HT-29 (cell line): ENCODE data around the gene ZFYVE26. TPM values are rescaled to one million over a fixed set of nuclear protein-coding genes. Genes with fewer than 3 reads are reported as not detected.
"Not testable (repeated sequence)": the region's sequence is repeated elsewhere in the genome, so short reads cannot be mapped to it uniquely, and the experiment has no call there.

ENCODE experiments used
- DNase-seq: peaks from one replicate; pipeline ENCODE4 v3.0.0-alpha.2; 2015; ENCODE audit warnings: low spot score
- total RNA-seq: library from RNA; depleted of rRNA; stranded (reverse); fragments of >200 nt; shearing (Covaris generic); gene quantifications from 2 replicates; pipeline ENCODE4 v1.2.3, GENCODE V29; 2014

The ZFYVE26 gene
- total RNA-seq, 1 experiment from 2014 or later = 11.9 TPM

DNA sequence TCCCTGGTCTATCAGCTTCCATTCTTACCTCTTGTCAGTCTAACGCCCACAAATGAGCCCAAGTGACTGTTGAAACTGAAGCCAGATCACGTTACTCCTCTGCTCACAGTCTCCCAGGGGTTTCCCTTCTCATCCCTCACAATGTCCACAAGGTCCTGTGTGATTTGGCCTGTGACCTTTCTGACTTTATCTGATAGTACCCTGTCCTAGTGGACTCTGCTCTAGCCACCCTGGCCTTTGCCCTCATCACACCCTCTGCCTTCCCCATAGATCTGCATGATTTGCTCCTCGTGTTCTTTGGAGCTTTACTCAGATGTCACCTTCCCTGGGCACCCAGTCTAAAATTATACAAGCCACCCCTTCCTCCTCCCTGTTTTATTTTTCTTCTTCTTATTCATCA is 59.2 kb downstream of the ZFYVE26 start:
- DNase-seq = no peak

DNA sequence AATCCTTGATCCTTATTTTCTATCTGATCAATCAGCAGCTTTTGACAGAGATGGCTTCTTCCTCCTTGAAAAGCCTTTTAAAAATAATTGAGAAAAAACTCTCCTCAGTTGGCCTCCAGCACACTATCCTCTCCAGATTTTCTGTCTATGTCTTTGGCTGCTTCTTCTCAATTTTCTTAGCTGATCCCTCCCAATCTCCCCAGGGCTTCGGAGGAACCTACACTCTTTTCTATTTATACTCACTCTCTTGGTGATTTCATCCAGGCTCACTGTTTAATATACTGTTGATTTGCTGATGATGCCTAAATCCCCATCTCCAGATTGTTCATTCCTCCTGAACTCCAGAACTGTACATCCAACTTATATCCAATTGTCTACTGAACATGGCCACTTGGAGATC is 59.9 kb downstream of the ZFYVE26 start:
- no peak for DNase-seq

DNA sequence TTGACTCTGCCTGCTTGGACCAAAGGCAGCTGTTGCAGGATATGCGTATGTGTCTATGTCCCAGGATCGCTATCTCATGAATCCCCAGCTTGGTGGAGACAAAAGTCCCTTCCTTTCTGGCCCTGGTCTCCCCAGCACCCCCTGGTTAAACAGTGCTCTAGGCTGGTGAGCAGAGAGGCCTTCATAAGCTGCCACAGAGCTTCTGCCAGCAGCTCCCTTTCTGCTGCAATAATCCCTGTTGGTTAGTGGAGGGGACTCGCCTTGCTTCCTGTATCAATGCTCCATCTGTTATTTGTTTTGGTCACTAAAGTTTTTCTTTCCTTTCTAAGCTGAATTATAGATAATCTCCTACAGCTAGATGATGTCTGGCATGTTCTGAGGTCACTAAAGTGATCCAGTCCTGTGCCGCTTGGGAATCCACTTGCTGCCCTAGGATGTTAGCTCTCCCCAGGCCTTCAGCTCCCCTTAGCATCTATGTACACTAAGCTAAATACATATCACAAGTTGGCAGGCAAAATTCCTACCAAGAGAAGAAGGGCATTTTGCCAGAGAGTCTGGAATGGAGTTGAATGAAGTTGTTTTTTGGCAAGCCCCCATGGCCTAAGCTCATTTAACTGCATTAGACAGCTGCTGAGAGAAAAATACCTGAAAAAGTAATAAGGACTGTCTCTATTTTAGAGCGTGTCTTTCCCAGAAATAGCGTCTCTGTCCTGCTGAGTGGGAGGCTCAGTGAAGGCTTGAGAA is 66.9 kb downstream of the ZFYVE26 start:
- no peak for DNase-seq

DNA sequence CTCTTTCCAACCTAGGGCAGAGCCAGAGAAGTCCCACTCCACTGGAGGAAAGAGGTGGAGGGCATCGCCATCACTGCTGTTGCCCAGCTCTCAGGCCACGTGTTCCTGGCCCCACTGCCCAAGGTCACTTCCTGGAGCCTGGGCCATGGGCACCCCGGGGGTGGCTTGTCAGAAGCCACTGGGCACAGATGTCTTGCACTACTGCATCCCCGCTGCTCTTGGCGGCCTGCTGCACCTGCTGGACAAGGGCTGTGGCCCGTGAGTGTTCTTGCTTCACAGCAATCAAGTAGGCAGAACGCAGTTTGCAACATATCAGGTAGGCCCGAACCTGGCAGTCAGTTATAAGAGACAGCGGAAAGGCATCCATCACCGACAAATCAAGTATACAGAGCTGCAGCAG is 68.1 kb downstream of the ZFYVE26 start:
- DNase-seq = no peak

DNA sequence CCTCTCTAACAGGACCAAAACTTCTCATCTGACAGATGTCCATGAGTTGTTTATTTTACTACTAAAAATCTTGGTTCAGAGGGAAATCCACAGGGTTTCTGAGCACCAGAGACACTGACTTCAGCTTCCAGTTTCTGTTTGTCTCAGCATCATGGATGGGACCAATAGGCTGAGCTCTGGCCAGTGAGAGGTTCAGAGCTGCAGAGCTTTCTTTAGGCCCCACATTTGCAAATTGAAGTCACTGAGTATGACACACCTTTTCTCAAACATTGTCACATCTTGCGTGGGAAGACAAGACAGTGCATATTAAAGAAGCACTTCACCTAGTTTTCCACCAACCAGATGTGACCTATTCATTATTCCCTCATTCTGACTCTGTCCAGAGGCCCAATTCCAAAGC is 69.5 kb downstream of the ZFYVE26 start:
- no peak for DNase-seq

DNA sequence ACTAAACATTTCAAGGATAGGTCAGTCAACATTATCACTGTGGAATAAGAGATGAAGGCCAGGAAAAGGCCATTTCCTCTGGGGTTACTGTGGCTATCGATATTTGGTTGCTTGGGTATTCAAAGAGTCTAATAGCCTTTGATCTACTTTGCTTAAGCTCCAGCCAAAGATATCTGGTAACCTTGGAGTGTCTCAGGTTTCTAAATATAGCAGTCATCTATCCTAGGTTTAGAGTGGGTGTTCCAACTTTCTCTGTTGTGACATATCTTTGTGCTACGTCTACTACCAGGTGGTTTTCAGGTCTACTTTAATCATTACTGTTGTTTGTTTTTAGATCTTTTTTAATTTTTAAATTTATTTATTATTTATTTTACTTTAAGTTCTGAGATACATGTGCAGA is 72.3 kb downstream of the ZFYVE26 start:
- DNase-seq = no peak

DNA sequence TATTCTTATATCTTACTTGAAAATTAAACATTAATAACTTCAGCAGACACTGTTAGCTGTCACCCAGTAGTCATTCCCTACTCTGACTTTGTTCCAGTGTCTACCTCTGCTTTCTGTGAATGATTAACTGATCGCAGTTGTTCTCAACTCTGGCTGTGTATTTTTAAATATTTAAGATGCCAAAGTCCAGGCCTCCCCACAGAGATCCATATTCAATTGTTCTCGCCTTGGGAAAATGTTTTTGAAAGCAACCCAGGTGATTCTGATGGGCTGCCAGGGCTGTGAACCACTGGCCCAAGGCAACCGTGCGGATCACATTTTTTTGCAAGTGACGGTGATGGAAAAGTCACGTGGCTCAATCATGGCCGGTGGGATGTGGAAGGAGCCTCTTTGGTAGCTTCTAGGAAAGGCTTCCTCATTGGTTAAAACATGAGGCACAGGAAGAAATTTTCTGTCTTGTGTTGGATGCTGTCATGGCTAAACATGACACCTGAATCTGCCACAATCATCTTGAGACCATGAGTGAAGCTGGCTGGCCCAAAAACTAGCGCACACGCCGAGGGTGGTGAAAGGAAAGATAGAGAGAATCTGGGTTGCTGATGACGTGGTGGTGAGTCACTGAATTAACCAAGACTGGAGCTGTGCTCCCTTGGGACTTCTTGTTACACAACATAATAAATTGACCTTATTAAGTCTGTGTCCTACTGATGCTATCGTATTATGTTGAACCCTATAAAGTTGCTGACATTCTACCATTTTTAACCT is 77.5 kb downstream of the ZFYVE26 start:
- peak; percentile 83 for DNase-seq

DNA sequence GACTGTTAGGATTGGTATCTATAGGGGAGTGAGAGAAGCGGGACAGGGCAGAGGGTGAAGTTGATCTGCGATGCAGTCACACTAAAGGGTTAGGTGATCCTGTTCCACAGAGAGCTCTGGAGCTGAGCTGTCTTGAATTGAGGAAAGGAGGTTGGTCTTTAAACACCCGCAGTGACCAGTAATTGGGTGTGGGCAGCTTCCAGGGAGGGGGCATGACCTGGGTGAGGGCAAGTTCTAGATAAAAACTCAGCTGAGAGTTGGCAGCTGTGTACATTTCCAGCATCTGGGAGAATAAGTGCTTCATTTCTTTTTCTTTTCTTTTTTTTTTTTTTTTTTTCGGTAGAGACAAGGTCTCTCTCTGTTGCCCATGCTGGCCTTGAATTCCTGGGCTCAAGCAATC is 79.6 kb downstream of the ZFYVE26 start:
- no peak for DNase-seq

DNA sequence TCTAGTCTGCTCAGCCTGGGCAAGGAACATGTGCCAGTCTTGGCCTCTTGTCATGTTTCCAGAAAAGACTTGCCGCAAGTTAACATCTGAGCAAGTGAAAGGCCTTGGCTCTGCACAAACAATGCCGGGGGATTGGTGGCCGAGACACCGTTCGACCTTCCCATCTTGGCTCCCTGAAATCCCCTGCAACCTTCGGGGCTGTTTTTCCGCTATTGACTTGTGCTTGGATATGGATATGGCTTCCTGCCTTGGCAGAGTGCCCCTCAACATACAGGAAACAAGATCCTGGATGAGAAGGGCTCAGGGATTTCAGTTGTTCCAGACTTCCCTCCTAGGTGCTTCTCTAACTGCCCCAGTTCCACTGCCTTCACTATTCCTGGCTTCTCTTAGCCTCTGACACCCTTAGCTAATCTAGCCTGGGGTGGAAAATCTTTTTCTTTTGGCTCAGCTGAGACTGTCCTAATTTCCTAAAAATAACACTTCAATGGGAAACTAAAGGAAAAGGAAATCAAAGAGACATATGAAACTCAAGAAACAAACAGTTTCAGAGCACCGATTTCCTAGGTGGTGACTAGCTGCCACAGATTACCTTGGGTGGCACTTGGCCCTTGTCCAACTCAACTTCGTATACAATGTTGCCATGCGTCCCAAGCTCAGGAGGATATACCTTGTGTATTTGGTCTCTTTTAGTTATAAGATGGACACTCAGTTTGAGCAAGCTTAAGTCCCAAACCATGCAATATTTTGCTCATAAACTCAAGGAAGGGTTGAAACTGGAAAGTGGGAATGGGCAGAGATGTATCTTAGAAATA is 80.8 kb downstream of the ZFYVE26 start:
- DNase-seq = peak; percentile 43

DNA sequence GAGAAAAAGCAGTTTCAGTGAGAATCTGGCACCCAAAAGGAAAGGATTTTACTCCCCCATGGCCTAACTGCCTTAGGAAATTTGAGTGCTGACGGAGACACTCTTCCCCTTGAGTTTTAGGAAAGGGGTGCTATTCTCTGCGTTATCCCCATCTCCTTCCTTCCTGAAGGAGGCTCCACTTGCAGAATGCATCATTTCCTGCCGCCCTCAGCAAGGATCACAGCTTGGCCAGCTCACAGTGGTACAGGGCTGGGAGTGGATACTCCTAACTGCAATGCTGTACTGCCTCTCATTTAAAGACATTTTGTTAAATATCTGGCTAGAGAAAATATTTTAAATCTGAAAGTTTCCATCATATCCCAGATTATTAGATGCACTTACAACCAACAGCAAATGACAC is 81.7 kb downstream of the ZFYVE26 start:
- DNase-seq = no peak

DNA sequence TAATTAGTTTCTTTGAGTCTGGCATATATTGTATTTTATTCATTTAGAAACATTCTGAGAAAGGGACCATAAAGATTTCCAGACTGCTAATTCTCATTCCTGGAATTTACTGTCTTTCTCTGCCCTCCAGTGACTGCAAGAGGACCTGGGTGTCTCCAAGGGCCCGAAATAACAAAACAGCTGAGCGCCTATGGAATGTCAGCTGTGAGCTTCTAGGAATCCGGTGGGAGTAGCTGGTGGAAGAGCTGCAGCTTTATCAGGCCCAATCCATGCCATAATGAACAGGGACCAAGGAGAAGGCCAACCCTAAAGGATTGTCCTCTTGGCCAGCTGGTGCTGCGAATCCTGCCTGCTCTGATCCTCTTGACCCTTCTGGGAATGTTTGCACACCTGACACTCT is 82.8 kb downstream of the ZFYVE26 start:
- DNase-seq = no peak

DNA sequence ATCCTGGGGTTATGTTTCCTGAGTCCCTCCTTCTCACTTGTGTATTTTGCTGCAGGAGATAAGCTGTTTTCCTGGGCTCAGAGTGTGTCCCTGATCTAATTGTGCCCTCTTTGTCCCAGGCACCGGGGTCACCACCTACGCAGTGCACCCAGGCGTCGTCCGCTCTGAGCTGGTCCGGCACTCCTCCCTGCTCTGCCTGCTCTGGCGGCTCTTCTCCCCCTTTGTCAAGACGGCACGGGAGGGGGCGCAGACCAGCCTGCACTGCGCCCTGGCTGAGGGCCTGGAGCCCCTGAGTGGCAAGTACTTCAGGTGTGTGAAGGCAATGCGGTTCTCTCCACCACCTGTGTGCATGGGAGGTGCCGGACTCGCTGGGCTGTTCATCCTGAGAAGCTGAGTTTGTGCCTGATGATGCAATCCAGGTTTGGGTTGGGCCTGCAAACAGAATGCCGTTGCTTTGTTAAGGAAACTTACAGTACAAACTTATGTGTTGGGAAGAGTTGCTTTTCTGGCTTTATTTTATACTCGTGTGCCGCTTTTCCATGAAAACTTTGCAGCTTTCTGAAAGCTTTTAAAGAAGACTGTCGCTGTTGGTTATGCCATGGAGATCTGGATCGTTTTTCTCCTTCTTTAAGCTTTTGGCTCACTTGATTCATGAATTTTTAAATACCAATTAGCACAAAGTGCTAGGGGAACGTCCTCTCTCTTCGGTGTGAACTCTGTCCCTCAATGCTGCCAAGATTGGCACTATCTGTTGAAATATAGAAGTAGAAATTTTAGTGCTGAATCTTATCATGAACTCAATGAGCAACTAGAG is 87.1 kb downstream of the ZFYVE26 start:
- DNase-seq = peak; percentile 38

DNA sequence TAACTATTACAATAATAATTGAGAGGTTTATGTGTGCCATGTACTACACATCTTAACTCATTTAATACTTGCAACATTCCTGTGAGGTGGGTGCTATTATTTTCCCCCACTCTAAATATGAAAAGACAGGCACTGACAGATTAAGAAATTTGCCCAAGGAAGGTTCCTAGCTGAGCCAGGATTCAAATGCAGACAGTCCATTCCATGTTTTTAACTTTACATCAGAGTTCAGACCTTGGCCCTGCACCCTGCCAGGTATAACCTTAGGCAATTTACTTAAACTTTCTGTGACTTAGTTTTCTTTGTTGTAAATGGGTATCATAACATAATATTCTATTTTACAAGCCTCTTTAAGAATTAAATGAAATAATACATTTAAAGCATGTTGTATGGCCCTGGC is 88.1 kb downstream of the ZFYVE26 start:
- no peak for DNase-seq

DNA sequence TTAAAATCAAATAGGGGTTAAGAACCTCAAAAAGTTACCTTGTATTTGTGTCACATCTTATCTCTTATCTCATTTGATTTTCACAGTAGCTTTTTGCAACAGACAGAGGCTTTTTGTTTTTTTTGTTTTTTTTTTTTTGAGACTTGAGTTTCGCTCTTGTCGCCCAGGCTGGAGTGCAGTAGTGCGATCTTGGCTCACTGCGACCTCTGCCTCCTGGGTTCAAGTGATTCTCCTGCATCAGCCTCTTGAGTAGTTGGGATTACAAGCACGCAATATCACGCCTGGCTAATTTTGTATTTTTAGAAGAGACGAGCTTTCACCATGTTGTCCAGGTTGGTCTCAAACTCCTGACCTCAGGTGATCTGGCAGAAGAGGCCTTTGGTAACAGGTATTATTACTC is 89.0 kb downstream of the ZFYVE26 start:
- no peak for DNase-seq

DNA sequence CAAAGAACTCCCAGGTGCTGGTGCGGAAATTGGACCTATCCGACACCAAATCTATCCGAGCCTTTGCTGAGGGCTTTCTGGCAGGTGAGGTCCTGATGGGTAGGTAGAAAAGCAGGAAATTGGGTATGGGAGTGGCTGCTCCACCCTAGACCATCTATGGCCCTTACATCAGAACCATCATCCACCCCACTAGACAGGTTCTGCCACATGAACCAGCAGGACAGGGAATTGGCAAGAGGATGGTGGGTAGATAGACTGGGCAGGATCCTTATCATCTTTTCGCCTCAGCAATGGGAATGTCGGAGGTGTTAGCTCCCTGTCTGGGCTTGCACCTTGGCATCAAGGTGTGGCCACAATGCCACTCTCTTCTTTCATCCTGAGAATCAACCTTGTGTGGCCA is 91.2 kb downstream of the ZFYVE26 start:
- no peak for DNase-seq

DNA sequence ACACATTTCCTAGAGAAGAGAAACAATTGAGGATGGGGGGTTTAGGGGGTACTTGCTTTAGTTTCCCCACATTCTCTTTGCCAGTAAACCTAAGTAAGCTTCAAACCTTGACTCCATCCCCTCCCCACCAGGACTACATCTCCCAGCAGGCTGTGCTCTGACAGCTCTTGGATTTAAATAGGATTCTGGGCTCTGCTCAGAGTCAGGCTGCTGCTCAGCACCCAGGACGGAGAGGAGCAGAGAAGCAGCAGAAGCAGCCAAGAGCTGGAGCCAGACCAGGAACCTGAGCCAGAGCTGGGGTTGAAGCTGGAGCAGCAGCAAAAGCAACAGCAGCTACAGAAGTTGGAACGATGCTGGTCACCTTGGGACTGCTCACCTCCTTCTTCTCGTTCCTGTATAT is 94.1 kb downstream of the ZFYVE26 start:
- no peak for DNase-seq

DNA sequence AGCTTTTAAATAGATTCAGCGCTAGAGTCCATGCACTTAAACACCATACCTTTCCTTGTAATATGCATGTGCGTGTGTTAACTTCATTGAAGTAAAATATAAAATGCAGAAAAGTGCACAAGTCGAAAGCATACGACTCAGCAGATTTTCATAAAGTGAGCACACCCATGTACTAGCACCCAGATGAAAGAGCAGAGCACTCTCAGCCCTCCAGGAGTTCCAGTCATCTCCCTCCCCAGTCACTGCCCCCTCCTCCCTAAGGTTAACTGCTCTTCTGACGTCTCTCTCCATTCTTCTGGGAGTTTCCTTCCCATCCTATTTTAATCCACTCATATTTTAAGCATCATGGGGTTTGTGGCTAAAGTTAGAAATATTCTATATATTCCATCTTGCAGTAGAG is 94.5 kb downstream of the ZFYVE26 start:
- no peak for DNase-seq

DNA sequence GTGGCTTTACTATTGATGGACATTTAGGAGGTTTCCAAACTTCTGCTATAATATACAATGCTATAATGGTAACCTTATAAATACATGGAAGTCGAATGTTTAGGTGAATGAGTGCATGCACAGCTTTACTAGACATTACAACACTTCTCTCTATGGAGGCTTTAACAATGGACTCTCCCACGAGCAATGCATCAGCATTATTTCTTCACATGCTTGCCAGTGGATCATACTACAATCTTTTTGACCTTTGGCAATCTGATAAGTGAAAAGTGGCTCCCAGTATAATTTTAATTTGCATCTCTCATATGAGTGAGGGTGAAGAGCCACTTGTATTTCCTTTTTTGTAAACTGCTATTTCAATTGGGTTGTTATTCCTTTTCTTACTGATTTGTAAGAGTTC is 96.5 kb downstream of the ZFYVE26 start:
- DNase-seq = no peak

DNA sequence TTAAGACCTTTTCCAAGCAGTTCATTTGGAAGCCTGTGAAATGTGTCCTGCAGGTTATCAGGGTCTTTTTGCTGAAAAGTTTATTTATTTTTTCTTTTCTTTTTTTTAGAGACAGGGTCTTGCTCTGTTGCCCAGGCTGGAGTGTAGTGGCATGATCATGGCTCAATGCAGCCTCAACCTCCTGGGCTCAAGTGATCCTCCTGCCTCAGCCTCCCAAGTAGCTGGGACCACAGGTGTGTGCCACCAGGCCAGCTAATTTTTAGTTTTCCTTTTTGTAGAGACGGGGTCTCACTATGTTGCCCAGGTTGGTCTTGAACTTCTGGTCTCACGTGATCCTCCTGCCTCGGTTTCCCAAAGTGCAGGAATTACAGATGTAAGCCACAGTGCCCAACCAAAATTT is 97.0 kb downstream of the ZFYVE26 start:
- not testable (repeated sequence) for DNase-seq

DNA sequence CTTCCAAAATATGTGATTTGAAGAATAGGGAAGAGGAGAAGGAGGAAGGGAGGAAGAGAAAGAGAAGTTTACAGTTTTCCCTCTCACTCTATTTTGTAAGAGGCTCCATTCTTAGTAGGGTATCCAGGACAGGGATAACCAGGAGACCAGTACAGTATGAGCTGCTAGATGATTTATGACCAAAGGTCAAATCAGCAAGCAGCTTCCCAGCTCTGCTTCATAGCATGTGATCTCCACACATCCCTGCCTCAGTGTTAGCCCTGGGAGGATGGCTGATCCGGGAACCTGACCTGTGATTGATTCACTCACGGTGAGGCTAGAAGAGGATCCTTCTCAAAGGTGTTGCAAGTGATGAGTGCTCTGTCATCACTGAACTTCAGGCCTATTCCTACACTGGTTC is 98.1 kb downstream of the ZFYVE26 start:
- no peak for DNase-seq

DNA sequence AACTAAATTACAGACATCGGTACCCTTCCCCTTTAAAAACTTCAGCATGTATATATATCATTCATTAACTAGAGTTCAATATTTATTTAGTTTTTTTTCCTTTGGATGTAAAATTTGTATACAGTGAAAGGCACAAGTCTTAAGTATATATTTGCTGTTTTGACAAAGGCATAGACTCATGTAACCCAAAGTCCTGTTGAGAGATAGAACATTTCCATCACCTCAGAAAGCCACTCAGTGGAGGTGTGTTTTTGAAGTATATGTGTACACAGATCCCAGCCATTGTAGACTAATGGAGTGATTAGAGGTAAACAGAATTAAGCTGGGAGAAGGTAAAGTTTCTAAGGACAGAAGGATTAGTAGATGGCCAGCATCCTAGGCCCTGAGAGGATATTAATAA is 99.3 kb downstream of the ZFYVE26 start:
- no peak for DNase-seq

DNA sequence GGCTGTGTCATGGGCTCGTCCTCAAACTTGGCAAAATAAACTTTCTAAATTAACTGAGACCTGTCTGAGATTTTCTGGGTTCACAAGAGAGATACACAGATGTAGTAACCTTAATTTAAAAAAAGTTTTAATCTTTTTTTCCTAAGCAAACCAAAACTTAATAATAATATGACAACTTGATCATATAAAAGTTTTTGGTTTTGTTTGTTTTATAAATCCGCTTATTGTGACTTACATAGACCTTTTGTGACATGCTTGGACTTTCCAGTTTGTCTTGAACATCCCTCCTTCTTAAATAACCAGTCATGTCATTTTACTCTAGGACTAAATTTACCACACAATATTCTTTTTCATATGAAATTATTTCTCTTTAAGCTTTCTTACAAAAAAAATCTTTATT is 106.2 kb downstream of the ZFYVE26 start:
- DNase-seq = no peak
